Superior temporal gyrus (tissue), 1 donor: ENCODE results near the gene GALNT14.

Source experiments
- DNase-seq: peaks from one replicate; pipeline ENCODE4 v3.0.0-alpha.2; 2016; ENCODE audit errors: extremely low spot score

Gene GALNT14

DNA sequence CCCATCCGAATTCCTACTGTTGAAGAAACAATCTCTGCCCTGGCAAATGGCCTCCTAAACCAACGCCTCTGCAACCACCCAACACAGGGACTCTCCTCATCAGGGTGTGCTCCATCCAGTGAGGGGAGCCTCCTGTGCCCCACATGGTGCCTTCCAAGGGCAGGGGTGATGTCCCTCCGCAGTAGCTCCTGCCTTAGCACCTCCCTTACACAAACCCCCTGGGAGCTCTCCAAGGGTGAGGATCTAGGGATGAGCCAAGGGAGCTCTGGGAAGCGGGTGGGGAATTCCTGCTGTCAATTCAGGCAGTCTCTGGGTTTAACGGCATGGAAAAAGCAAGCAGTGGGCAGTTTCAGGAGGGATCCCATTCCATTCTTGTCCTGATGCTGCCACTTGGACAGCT is 3.8 kb downstream of the GALNT14 start:
- DNase-seq, result no peak

- DNase-seq, result no peak
These were observed 5.5 kb downstream of the GALNT14 start for GRCh38 chr2:31132786-31133185.

- no peak for DNase-seq
These were observed 6.4 kb downstream of the GALNT14 start for GRCh38 chr2:31131871-31132270.

DNA sequence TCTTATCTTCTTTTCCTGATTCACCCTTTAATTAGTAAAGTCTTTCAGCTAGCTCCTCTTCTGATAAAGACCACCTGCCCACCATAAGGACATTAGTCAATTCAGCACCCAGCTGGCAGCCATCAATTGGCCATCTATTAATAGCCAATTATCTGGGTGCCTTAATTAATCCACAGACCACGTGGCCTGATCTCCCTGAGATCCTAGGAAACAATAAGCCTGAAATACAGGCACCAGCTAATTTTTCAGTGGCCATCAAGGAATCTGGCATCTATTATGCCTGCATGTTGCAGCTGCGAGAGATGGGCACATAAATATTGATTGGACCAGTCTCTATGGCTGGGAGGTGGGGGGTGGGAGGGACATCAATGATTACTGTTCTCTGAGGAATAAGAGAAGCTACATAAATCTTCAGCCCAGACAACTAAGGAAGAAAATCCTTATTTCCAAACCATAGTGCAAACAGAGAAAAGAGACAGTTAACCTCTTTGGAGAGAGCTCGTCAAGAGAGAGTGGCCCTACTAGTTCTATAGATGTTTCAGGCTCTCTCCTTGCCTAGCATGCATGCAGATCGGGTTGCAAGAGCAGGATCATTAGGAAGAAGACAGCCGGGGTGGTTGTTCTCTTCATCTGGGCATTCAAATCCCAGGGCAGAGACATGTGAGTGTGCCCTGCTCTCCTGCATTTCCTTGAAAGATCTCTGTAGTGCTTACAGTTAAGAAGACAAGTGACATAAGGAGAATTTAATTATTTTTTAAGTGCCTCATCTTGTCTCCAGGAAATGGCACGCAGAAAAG is 8.7 kb downstream of the GALNT14 start:
- DNase-seq, result no peak

DNA sequence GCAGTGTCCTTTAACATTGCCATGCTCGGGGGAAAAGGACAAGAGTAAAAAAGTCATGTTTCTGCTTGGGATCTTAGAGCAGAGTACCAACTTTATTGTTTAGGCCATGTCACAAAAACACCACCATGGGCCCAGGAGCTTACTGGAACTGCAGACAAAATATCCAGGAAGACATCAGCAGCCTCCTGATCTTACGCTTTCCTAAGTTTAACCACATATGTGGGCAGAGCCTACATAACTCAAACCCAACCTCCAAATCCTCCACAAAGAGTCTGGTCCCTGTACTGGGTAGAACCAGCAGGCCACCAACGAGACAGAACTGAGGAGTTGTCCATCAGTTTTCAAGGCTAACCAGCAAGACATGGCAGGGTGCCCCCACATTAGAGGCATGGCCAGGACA is 10.3 kb downstream of the GALNT14 start:
- no peak for DNase-seq

DNA sequence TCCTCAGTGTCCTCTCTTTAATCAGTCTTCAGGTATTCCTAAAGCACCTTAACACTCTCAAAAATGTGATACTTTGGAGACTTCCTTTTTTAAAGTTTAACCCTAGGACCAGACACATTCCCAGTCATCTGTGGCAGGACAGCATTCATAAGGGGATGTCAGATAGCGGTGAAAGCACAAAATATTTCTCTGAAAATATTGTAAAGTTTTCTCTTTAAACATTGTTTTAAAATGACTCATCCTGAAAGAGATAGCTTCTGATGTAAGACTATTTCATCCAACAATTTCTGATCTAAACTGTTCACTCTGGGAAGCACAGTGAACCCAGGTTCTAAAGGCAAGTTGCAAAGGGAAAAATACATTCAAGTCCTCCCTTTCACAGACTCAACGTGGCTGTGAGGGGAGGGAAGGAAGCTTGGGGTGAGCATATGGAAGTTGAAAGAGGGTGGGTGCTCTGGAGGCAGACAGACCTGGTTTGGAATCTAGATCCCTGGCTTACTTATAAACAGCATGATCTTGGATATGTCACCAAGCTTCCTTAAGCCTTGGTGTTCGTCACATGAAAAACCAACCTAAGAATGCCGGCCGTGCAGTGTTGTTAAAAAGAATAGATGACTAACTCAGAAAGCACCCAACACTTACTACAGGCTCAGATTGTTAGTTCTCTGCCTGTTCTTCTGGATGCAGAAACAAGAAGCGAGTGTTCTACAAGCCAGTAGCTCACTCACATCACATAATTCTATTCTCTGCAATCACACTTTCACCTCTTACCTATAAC is 12.1 kb downstream of the GALNT14 start:
- DNase-seq, result no peak

DNA sequence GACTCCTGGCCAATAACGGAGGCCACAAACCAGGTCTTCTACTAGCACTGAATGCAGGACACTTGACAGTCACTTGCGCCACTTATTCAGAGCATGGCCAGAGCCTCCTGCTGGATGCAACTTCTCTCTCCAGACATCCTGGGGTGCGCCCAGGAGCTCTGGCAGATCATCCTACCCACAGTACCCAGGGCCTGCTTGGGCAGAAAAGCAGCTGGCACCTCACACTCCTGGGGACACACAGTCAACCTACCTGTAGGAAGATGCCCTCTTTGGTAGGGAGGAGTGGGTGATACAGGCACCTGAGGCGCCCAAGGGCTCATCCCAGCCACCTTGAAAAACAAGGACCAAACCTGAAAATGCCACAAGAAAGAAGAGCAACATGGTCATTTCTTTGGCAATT is 13.3 kb downstream of the GALNT14 start:
- DNase-seq, result no peak

- DNase-seq, result no peak
These were observed 16.1 kb downstream of the GALNT14 start for GRCh38 chr2:31122133-31122532.

DNA sequence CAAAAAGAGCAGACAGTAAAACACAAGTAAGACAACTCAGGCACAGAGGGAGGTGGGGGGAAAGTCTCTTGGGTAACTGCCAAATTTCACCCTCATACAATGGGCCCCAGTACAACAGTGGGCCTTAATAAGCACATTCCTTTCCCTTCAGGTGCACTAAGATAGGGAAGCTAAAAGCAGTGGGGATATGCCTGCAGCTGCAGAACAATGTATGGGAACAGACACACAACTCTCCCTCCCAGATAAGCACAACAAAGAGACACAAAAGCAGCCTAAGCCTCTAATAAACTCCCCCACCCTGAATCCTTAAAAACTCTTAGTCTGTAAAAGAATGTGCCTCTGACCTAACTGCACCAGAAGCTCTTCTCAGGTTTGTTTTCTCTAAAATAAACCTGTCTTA is 24.5 kb downstream of the GALNT14 start:
- DNase-seq, result no peak

DNA sequence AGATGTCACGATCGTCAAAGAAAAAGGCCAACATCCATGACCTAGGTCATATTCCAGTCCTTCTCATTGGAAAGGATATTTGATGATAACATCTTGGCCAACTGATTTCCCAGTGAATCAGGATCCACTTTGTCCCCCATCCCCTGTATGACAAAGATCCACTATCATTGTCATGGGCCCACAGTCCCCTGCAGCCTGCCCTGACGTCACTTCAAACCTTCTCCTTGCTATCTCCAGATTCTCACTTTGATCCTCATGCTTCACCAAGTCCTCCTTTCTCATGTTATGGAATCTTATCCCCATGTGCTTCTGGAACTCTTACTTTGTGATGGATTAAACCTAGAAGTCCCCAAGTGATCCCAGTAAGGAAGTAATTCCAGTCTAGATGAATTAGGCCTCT is 25.7 kb downstream of the GALNT14 start:
- DNase-seq, result no peak

- no peak for DNase-seq
These were observed 27.2 kb downstream of the GALNT14 start for GRCh38 chr2:31110998-31111397.

- no peak for DNase-seq
These were observed 27.8 kb downstream of the GALNT14 start for GRCh38 chr2:31110431-31110830.

GRCh38 chr2:31109633-31110192 is 28.5 kb downstream of the GALNT14 start:
- DNase-seq, result no peak

- DNase-seq, result no peak
These were observed 29.5 kb downstream of the GALNT14 start for GRCh38 chr2:31108561-31109286.

GRCh38 chr2:31107591-31108300 is 30.5 kb downstream of the GALNT14 start:
- DNase-seq, result peak; percentile 49

GRCh38 chr2:31101701-31102100 is 36.5 kb downstream of the GALNT14 start:
- DNase-seq, result no peak

GRCh38 chr2:31097962-31098613 is 40.2 kb downstream of the GALNT14 start:
- DNase-seq, result no peak

GRCh38 chr2:31090188-31090587 is 48.1 kb downstream of the GALNT14 start:
- DNase-seq, result no peak

- DNase-seq, result no peak
These were observed 48.6 kb downstream of the GALNT14 start for GRCh38 chr2:31089645-31090044.

DNA sequence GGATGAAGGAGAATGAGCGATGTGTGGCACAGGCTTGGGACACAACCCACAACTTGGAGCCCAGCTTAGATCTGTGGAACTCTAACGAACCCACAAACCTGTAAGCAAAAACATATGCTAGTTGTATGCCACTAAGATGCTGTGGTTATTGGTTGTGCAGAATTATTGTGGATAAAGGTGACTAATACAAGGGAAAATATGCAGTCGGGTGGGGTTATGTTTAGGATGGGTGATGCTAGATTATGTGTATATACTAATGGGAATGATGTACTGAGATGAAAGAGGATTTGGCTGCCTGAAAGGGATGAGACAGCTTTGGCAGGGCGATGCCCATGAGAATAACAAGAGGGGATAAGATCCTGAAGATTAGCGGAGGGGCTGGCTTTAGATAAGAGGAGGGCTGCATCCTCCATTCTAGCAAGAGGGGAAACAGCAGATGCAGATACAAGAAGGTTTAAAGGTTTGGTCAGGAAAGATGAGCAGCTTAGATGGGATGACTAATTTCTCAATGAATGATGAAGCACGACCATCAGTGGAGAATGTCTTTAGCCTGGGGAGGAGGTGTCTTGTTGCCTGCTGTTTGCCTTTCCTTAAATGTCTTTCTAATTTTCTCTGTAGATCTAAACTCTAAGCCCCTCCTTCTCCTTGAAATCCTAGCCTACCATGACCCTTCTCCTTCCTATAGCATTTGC is 49.6 kb downstream of the GALNT14 start:
- no peak for DNase-seq
